Lower leg skin (tissue), 3 donors: ENCODE results near the gene LRCOL1.

Source experiments
- POLR2A ChIP-seq, 2 donors: fragments of 450-650 bp; IDR thresholded peaks; one replicate each; pipeline ENCODE4 v1.6.1; 2016 to 2017; ENCODE audit warnings: antibody characterized with exemption in 2 of 2, mild to moderate bottlenecking in 1 of 2, moderate library complexity in 1 of 2
- TF ChIP-seq, protein P1 (sequence below), 3 donors: fragments of 450-650 bp; IDR thresholded peaks; one replicate each; pipeline ENCODE4 v1.5.1; 2016; ENCODE audit warnings: antibody characterized with exemption in 3 of 3, mild to moderate bottlenecking in 3 of 3, moderate library complexity in 2 of 3

GRCh38 chr12:132639956-132640520 lies 29.7 kb upstream of the LRCOL1 start:
- TF ChIP-seq, protein P1, sequence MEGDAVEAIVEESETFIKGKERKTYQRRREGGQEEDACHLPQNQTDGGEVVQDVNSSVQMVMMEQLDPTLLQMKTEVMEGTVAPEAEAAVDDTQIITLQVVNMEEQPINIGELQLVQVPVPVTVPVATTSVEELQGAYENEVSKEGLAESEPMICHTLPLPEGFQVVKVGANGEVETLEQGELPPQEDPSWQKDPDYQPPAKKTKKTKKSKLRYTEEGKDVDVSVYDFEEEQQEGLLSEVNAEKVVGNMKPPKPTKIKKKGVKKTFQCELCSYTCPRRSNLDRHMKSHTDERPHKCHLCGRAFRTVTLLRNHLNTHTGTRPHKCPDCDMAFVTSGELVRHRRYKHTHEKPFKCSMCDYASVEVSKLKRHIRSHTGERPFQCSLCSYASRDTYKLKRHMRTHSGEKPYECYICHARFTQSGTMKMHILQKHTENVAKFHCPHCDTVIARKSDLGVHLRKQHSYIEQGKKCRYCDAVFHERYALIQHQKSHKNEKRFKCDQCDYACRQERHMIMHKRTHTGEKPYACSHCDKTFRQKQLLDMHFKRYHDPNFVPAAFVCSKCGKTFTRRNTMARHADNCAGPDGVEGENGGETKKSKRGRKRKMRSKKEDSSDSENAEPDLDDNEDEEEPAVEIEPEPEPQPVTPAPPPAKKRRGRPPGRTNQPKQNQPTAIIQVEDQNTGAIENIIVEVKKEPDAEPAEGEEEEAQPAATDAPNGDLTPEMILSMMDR (IDR thresholded peaks at IDR 0.05) = no peak
- TF ChIP-seq POLR2A (IDR thresholded peaks at IDR 0.05) = no peak
